IMR-90 (cell line): ENCODE results near the gene FSD1. TPM values are rescaled to one million over a fixed set of nuclear protein-coding genes. Genes with fewer than 3 reads are reported as not detected.

Experiments
- ATAC-seq: fragments of 200-7000 bp; cut with Tn5 transposase; 2 replicates; pipeline ENCODE4 v1.9.1; 2020; ENCODE audit warnings: low read depth, mild to moderate bottlenecking, moderate library complexity
- BruUV-seq: library from RNA; stranded (reverse); fragments of 400-500 nt; replicated peaks from 2 replicates; lab custom pipeline; 2021; lab: Mats Ljungman, UMichigan
- CTCF ChIA-PET: fragments of 300-600 bp; formaldehyde crosslinking; extraction: SDS; loops from one replicate; lab custom pipeline; 2021; ENCODE audit warnings: antibody characterized with exemption; lab: Yijun Ruan, JAX
- POLR2A ChIA-PET: fragments of 300-600 bp; sonication (Branson Sonifier 250); formaldehyde crosslinking; loops from one replicate; lab custom pipeline; 2022; ENCODE audit warnings: antibody characterized with exemption; ENCODE audit not compliant: unreplicated experiment; lab: Charles Lee
- DNase-seq: peaks from one replicate; pipeline ENCODE4 v3.0.0; 2013
- H2AFZ ChIP-seq: replicated peaks from 2 replicates; pipeline ENCODE3; 2013; ENCODE audit warnings: low read length, mild to moderate bottlenecking; ENCODE audit not compliant: poor library complexity
- H2AK5ac ChIP-seq: 2 replicates; pipeline ENCODE4 v1.6.1; 2013; ENCODE audit warnings: low read depth, low read length, inconsistent platforms
- H2AK9ac ChIP-seq: replicated peaks from 2 replicates; pipeline ENCODE3; 2013; ENCODE audit warnings: mild to moderate bottlenecking, low read depth, low read length, moderate library complexity; ENCODE audit not compliant: poor library complexity
- H2BK120ac ChIP-seq: 2 replicates; pipeline ENCODE4 v1.6.1; 2013; ENCODE audit warnings: low read depth, low read length, inconsistent platforms
- H2BK15ac ChIP-seq: 3 replicates; pipeline ENCODE4 v1.6.1; 2013; ENCODE audit warnings: low read depth, low read length, inconsistent platforms
- H2BK20ac ChIP-seq: 2 replicates; pipeline ENCODE4 v1.6.1; 2013; ENCODE audit warnings: low read depth, mild to moderate bottlenecking, inconsistent platforms, low read length, moderate library complexity
- H2BK5ac ChIP-seq: 2 replicates; pipeline ENCODE4 v1.6.1; 2013; ENCODE audit warnings: mild to moderate bottlenecking, low read depth, low read length, inconsistent platforms; ENCODE audit not compliant: poor library complexity, severe bottlenecking
- H3K14ac ChIP-seq: replicated peaks from 2 replicates; pipeline ENCODE4 v1.6.1; 2013; ENCODE audit warnings: low read depth, low read length, inconsistent platforms
- H3K18ac ChIP-seq: 2 replicates; pipeline ENCODE4 v1.6.1; 2013; ENCODE audit warnings: low read depth, low read length, control low read depth
- H3K23ac ChIP-seq: 2 replicates; pipeline ENCODE4 v1.6.1; 2013; ENCODE audit warnings: low read depth, low read length, inconsistent platforms
- H3K27ac ChIP-seq: 2 replicates; pipeline ENCODE4 v1.5.1; 2013; ENCODE audit warnings: mild to moderate bottlenecking, control low read depth, low read length; ENCODE audit not compliant: insufficient read depth
- H3K27me3 ChIP-seq: 2 replicates; pipeline ENCODE4 v1.6.1; 2013; ENCODE audit warnings: low read length; ENCODE audit not compliant: control insufficient read depth, insufficient read depth
- H3K36me3 ChIP-seq: 2 replicates; pipeline ENCODE4 v1.6.1; 2013; ENCODE audit warnings: low read length, mixed read lengths; ENCODE audit not compliant: control insufficient read depth, insufficient read depth
- H3K4ac ChIP-seq: 2 replicates; pipeline ENCODE4 v1.6.1; 2013; ENCODE audit warnings: low read depth, low read length, inconsistent platforms
- H3K4me1 ChIP-seq: 2 replicates; pipeline ENCODE4 v1.6.1; 2013; ENCODE audit warnings: low read length, mixed read lengths; ENCODE audit not compliant: control insufficient read depth, insufficient read depth
- H3K4me2 ChIP-seq: 2 replicates; pipeline ENCODE4 v1.6.1; 2013; ENCODE audit warnings: low read depth, mild to moderate bottlenecking, control low read depth, low read length, moderate library complexity
- H3K4me3 ChIP-seq: 2 replicates; pipeline ENCODE4 v1.5.1; 2013; ENCODE audit warnings: low read depth, mild to moderate bottlenecking, control low read depth, low read length, moderate library complexity; ENCODE audit not compliant: insufficient read depth
- H3K56ac ChIP-seq: 2 replicates; pipeline ENCODE4 v1.6.1; 2013; ENCODE audit warnings: low read length, inconsistent platforms; ENCODE audit not compliant: insufficient read depth; ENCODE audit errors: extremely low read depth
- H3K79me1 ChIP-seq, 2 experiments: 2 replicates each; pipeline ENCODE4 v1.6.1; 2013; ENCODE audit warnings: low read length in 2 of 2, inconsistent platforms in 1 of 2, low read depth in 1 of 2
- H3K9ac ChIP-seq: 2 replicates; pipeline ENCODE4 v1.6.1; 2013; ENCODE audit warnings: low read depth, low read length, control low read depth
- H3K9me1 ChIP-seq: 2 replicates; pipeline ENCODE4 v1.6.1; 2013; ENCODE audit warnings: low read length, inconsistent platforms; ENCODE audit not compliant: insufficient read depth
- H3K9me3 ChIP-seq: 2 replicates; pipeline ENCODE4 v1.6.1; 2013; ENCODE audit warnings: low read length; ENCODE audit not compliant: control insufficient read depth, insufficient read depth
- H4K20me1 ChIP-seq: 2 replicates; pipeline ENCODE4 v1.6.1; 2013; ENCODE audit warnings: low read length, inconsistent platforms; ENCODE audit not compliant: insufficient read depth
- H4K5ac ChIP-seq: 2 replicates; pipeline ENCODE4 v1.6.1; 2013; ENCODE audit warnings: mild to moderate bottlenecking, low read depth, low read length, control low read depth
- H4K8ac ChIP-seq, 2 experiments: 2 replicates each; pipeline ENCODE4 v1.6.1; 2013; ENCODE audit warnings: low read depth in 2 of 2, low read length in 2 of 2, control low read depth in 1 of 2, inconsistent platforms in 1 of 2
- H4K91ac ChIP-seq: 2 replicates; pipeline ENCODE4 v1.6.1; 2013; ENCODE audit warnings: low read depth, low read length, inconsistent platforms; ENCODE audit not compliant: insufficient read depth
- BHLHE40 ChIP-seq: fragments of 150-350 bp; IDR thresholded peaks from 2 replicates; pipeline ENCODE4 v1.6.1; 2016; ENCODE audit warnings: mild to moderate bottlenecking, low read depth, low read length
- CHD1 ChIP-seq: IDR thresholded peaks from 2 replicates; pipeline ENCODE4 v1.6.1; 2012; ENCODE audit warnings: low read depth, low read length, improper control_type of control experiment
- CTCF ChIP-seq: conservative IDR thresholded peaks from 2 replicates; pipeline ENCODE4 v1.5.1; 2012; ENCODE audit warnings: mild to moderate bottlenecking, low read depth, low read length, improper control_type of control experiment
- ELK1 ChIP-seq: fragments of 150-350 bp; IDR thresholded peaks from 2 replicates; pipeline ENCODE4 v1.6.1; 2016; ENCODE audit warnings: low read depth, mild to moderate bottlenecking, low read length, moderate library complexity, borderline replicate concordance
- WGBS, 2 experiments: methylation state at CpG; one replicate each; pipeline versions ENCODE4 v1.1.5 to v1.1.7; 2013; ENCODE audit warnings: missing lambda C conversion rate in 2 of 2; ENCODE audit not compliant: insufficient read length in 1 of 2; ENCODE audit errors: extremely low coverage in 2 of 2; 5-methylcytosine and 5-hydroxymethylcytosine counted together
- dilution Hi-C: fragments of 300-500 bp; cut with HindIII; formaldehyde crosslinking; loops from one replicate; pipeline ENCODE4 v1.14.3; 2018; ENCODE audit warnings: low sequenced_read_pairs; ENCODE audit not compliant: unreplicated experiment
- in situ Hi-C: fragments of 300-500 bp; cut with MboI; formaldehyde crosslinking; loops from 3 replicates; pipeline ENCODE4 v1.14.3; 2019; ENCODE audit warnings: low sequenced_read_pairs, inconsistent platforms, mixed read lengths
- intact Hi-C: fragments of 100-400 bp; cut with micrococcal nuclease; formaldehyde crosslinking; loops from 2 replicates; pipeline ENCODE4 v1.10.0; 2022
- polyA plus RNA-seq, 3 experiments: library from polyadenylated mRNA; depleted of rRNA; stranded (reverse); fragments of >200 nt; gene quantifications; 2 replicates each; pipeline ENCODE4 v1.2.3, GENCODE V29; 2012; ENCODE audit warnings: low replicate concordance in 1 of 3
- total RNA-seq: library from RNA; depleted of rRNA; stranded (reverse); fragments of >200 nt; gene quantifications from 2 replicates; pipeline ENCODE4 v1.2.3, GENCODE V29; 2012

The FSD1 gene
- total and polyA plus RNA-seq, 2 of the 4 experiments (the other 2 are of a cell fraction): 17.4 to 24.4 TPM

GRCh38 chr19:4319067-4319718 lies 14.8 kb downstream of the FSD1 start:
- BruUV-seq: no TSS peak
- Histone ChIP-seq H3K4me3 (no peak overlapping the region), H3K4me1 (no peaks in the 10 kb centered on the region), H3K56ac (no peak overlapping the region), H3K36me3 (no peaks in the 10 kb centered on the region; the same call in 1 of the 2 replicates), H3K23ac (no peak overlapping the region), H3K9ac (no peak overlapping the region), H2BK5ac (no peak overlapping the region), H4K5ac (no peak overlapping the region), H2BK20ac (no peak overlapping the region), H3K14ac (no peak overlapping the region), H4K91ac (no peak overlapping the region), H3K4me2 (no peak overlapping the region), H3K9me1 (no peaks in the 10 kb centered on the region), H4K20me1 (no peaks in the 10 kb centered on the region), H3K27me3 (no peaks in the 10 kb centered on the region), H2AK5ac (no peak overlapping the region), H3K4ac (no peak overlapping the region), H3K18ac (no peak overlapping the region), H2AFZ (no peak overlapping the region), H2BK120ac (no peak overlapping the region), H2AK9ac (no peak overlapping the region), H4K8ac (no peak overlapping the region), H3K79me1 (no peaks in the 10 kb centered on the region; a peak in 1 of 4 replicates), H2BK15ac (no peak overlapping the region), H3K9me3 (peaks cover 3% of the 10 kb centered on the region; the same call in 1 of the 2 replicates), H3K27ac (no peak overlapping the region)
- CTCF ChIA-PET: no interaction called here
- in situ Hi-C loops: no loop called here
- POLR2A ChIA-PET: no interaction called here
- dilution Hi-C loops: no loop called here
- intact Hi-C loops: no loop called here
- DNase-seq: no peak
- 100% methylated on average over 2 of the region's 2 CpGs; no CpG with 5 or more reads in 1 of the 2 experiments for WGBS, 2 experiments
- TF ChIP-seq CHD1 (no peak), BHLHE40 (no peak), ELK1 (no peak), CTCF (no peak)
- ATAC-seq: no peak
